ENCODE data around the gene GNS.
A peak's percentile ranks its signal among the peaks of the same experiment; 100 is the strongest.
"Not testable (repeated sequence)": the region's sequence is repeated elsewhere in the genome, so short reads cannot be mapped to it uniquely, and the experiment has no call there.

The GNS gene

GRCh38 chr12:64759035-64759894, at the start of gene GNS:
TSS of gene GNS (minus strand) at chr12:64759406. CDS start at chr12:64759276, 130 bp downstream.
- peak; percentile 87 to 89 for DNase-seq (ENCODE audit: low read depth in 2 of 2)

GRCh38 chr12:64808110-64808509, 48.9 kb upstream of the GNS start:
- no peak for DNase-seq (ENCODE audit: low read depth in 2 of 2)

- DNase-seq (ENCODE audit: low read depth in 2 of 2), result no peak
Observed at GRCh38 chr12:64806593-64807460, 47.6 kb upstream of the GNS start.

GRCh38 chr12:64806173-64806572, 47.0 kb upstream of the GNS start:
- DNase-seq (ENCODE audit: low read depth in 2 of 2), result no peak

GRCh38 chr12:64802180-64802775, 43.1 kb upstream of the GNS start:
- DNase-seq (ENCODE audit: low read depth in 2 of 2), result not testable (repeated sequence)

GRCh38 chr12:64801381-64801780, 42.2 kb upstream of the GNS start:
- DNase-seq (ENCODE audit: low read depth in 2 of 2), result no peak

GRCh38 chr12:64800640-64801039, 41.4 kb upstream of the GNS start:
- no peak for DNase-seq (ENCODE audit: low read depth in 2 of 2)

- DNase-seq (ENCODE audit: low read depth in 2 of 2), result no peak
Observed at GRCh38 chr12:64798165-64798564, 39.0 kb upstream of the GNS start.

- DNase-seq (ENCODE audit: low read depth in 2 of 2), result no peak
Observed at GRCh38 chr12:64797156-64797555, 38.0 kb upstream of the GNS start.

GRCh38 chr12:64796205-64796845, 37.1 kb upstream of the GNS start:
- peak; percentile 18 to 34 for DNase-seq (ENCODE audit: low read depth in 2 of 2)

- DNase-seq (ENCODE audit: low read depth in 2 of 2), result no peak
Observed at GRCh38 chr12:64794305-64794704, 35.1 kb upstream of the GNS start.

GRCh38 chr12:64793610-64794009, 34.4 kb upstream of the GNS start:
- no peak for DNase-seq (ENCODE audit: low read depth in 2 of 2)

GRCh38 chr12:64792128-64792527, 32.9 kb upstream of the GNS start:
- no peak for DNase-seq (ENCODE audit: low read depth in 2 of 2)

- no peak for DNase-seq (ENCODE audit: low read depth in 2 of 2)
Observed at GRCh38 chr12:64791036-64791435, 31.8 kb upstream of the GNS start.

- DNase-seq (ENCODE audit: low read depth in 2 of 2), result no peak
Observed at GRCh38 chr12:64790166-64790565, 31.0 kb upstream of the GNS start.

GRCh38 chr12:64785838-64786237, 26.6 kb upstream of the GNS start:
- no peak for DNase-seq (ENCODE audit: low read depth in 2 of 2)

GRCh38 chr12:64782191-64782876, 23.1 kb upstream of the GNS start:
- no peak for DNase-seq (ENCODE audit: low read depth in 2 of 2)

- DNase-seq (ENCODE audit: low read depth in 2 of 2), result no peak
Observed at GRCh38 chr12:64781280-64782190, 22.3 kb upstream of the GNS start.

GRCh38 chr12:64780531-64781279, 21.5 kb upstream of the GNS start:
- no peak for DNase-seq (ENCODE audit: low read depth in 2 of 2)
